Tongue (tissue), 2 donors: Measurements from ENCODE around the gene NTN4. TPM values are rescaled to one million over a fixed set of nuclear protein-coding genes. Genes with fewer than 3 reads are reported as not detected.
A peak's percentile ranks its signal among the peaks of the same experiment; 100 is the strongest.
"Not testable (repeated sequence)": the region's sequence is repeated elsewhere in the genome, so short reads cannot be mapped to it uniquely, and the experiment has no call there.

Source experiments
- DNase-seq: peaks from one replicate; pipeline ENCODE4 v3.0.0-alpha.2; 2015
- total RNA-seq: library from RNA; depleted of rRNA; stranded (reverse); fragments of >200 nt; gene quantifications from one replicate; pipeline ENCODE4 v1.2.3, GENCODE V29; 2014

NTN4 gene
- 47.9 TPM for total RNA-seq

DNA sequence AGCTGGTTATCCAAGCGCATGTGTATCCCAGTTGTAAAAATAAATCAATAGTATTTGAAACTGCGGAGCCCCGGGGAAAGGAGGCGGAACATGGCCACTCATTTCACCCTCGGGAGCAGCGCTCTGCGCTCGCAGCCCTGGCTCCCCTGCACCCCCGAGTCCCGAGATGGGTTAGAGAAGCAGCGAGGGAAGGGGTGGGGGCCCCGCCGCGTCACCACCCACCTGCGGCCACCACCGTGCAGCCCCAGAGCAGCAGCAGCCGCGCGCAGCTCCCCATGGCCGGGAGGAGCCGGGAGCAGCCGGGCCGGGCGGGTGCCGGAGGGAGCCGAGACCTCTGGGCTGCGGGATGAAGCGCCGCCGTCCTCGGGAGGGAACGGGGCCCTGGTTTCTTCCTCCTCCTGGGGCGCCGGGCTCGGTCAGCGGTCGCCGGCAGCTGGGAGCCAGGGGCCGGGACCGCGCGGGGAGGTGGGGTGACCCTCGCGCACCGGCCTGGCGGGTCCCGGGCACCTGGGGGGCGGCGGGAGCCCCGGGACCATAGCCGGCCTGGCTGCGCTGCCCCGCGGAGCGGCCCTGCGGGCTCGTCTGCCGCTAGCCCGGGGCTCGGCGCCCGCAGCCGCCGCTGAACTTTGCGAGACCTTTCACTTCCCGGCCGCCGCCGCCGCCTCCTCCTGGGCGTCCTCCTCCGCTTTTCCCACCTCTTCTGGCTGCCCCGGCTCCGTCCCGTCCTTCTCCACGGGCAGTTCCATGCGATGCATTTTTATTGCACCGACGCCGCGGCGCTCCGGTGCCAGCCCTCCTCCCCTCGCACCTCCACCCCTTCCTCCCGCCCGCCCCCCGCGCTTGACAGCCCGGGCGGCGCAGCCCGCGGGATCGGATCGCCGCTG, at the start of gene NTN4:
Gene NTN4 (minus strand): TSS at position 732 of the 884 bp plus-strand sequence. CDS start 455 bp downstream, at position 277.
- peak; percentile 55 for DNase-seq

DNA sequence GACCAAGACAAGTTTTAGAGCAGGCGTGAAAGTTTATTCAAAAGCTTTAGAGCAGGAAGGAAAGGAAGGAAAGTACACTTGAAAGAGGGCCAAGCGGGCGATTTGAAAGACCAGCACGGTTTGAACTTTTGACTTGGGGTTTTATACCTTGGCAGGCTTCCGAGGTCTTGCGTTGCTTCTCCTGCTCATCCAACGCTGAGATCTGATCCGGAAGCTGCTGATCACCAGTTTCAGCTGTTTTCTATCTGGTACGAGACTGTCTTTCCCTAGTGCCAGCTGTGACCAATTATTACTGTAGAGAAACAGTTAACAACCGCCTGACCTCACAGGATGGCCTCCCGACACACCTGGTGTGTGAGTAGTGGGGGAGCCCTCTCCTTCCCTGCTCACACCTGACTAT, 47.6 kb upstream of the NTN4 start:
- DNase-seq = peak; percentile 55

DNA sequence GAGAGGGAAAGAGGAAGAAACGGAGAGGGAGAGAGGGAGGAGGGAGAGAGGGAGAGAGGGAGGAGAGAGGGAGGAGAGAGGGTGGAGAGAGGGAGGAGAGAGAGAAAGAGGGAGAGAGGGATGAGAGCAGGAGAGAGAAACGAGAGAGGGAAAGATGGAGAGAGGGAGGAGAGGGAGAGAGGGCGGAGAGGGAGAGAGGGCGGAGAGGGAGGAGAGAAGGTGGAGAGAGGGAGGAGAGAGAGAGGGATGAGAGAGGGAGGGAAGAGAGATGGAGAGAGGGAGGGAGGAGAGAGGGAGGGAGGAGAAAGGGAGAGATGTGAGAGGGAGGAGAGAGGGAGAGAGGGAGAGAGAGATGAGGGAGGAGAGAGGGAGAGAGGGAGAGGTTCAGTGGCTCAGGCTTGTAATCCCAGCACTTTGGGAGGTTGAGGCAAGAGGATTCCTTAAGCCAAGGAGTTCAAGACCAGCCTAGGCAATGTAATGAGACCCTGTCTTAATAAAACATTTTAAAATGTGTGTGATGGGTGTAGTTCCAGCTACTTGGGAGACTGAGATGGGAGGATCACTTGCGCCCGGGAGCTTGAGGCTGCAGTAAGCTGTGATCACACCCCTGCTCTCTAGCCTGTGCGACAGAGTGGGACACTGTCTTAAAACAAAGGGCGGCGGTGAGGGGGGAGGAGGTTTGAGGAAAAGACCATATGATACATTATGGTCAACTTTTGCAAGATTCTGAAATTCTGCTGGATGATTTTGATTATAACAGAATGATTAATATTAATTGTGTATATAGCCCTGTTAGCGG, 46.9 kb upstream of the NTN4 start:
- DNase-seq = no peak

DNA sequence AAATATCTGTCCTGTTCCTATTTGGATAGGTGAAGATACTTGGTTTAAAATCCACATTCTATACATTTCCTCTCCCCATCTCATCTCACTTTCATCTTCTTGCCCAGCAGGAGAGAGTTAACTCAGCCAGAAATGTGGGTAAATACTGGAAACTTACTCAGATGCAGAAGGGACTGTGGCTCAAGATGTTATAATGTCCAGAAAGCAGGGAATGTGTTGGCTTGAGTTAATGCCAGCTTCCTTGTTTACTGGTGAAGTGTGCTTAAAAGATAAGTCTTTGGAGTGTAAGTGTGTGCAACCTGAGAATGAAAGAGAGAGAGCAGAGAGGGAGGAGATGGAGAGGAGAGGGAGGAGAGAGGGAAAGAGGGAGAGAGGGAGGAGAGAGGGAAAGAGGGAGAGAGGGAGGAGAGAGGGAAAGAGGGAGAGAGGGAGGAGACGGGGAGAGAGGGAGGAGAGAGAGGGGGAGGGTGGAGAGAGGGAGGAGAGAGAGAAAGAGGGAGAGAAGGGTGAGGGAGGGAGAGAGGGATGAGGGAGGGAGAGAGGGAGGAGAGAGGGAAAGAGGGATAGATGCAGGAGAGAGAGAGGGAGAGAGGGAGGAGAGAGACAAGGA, 46.2 kb upstream of the NTN4 start:
- DNase-seq = peak; percentile 20

DNA sequence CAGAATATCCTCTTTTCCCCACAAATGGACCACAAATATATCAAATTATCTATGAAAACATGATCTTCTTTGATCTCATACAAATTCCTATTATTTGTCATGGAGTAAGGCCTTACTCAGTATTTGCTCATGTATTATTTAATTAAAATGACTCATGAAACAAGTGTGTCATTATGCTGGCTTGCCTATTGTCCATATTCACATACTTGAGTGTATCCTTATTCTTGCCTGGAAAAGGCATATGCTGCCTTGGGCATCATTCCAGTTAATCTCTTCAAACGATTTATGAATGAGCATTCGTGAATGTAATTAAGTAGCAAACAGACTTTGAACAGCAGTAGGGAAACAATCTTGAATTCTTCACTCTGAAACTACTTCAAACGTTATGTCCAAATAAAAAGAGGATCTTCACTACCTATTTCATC, 45.6 kb upstream of the NTN4 start:
- DNase-seq = peak; percentile 22

DNA sequence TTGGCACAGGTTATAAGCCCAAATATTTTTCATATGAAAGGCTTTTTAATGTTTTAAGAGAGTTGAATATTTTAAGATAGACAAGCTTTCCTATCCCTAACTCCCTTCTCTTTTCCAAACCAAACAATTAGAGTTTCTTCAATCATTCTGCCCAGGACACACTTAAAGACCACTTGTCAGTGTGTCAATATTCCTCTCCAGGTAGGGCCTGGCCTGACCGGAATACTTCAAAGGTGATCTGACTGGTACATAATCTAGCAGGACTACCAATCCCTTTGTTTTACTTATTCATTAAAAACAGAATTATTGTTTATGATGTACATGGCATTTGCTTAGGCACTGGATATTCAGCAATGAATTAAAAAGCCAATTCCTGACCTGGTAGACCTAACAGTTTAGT, 44.0 kb upstream of the NTN4 start:
- DNase-seq = no peak

DNA sequence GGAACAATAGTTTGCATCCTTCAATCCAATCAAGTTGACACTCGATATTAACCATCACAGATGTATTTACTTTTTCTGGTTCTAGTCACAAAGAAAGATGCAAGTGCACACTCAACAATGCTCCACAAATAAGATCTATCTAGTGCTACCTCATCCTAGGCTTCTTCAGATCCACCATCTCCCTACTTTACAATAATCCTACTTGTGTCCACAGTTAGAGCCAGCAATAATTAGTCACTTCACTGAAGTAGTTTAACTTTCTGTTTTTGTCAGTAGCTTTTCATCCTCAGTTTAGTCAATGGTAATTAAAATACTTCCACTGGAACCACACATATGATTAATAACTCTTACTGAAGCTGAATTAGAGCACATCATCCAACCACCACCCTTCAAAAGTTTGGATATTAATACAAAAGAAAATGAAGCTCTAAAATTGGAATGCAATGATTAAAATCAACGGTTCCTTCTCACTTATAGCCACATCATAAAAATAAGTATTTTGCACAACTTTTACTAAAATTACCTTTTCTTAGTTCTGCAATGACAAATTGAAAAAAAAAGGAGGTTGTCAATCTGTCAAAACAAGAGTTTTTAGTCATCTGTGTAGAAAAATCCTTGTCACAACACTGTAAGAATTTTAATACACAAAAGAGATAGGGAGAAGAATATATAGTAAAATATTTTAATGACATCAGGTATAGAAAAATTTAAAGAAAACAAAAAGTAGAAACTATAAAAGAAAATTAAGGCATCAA, 39.9 kb upstream of the NTN4 start:
- DNase-seq = no peak

DNA sequence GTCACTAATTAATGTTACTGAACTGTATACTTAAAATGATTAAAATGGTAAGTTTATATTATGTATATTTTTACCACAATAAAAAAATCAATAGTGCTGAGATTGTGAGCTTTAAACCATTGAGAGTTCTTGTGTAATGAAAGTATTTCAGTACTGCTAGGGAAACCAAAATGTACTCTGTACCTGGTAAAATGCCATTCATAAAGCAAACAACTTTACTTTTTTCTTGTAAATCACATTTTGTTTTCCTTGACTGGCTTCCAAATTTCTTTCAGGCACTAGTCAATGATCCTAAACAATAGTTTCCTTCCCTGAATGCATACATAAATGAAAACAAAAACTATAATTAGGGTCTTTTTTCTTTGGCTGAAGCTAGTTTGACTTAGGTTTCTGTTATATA, 38.8 kb upstream of the NTN4 start:
- peak; percentile 37 for DNase-seq

DNA sequence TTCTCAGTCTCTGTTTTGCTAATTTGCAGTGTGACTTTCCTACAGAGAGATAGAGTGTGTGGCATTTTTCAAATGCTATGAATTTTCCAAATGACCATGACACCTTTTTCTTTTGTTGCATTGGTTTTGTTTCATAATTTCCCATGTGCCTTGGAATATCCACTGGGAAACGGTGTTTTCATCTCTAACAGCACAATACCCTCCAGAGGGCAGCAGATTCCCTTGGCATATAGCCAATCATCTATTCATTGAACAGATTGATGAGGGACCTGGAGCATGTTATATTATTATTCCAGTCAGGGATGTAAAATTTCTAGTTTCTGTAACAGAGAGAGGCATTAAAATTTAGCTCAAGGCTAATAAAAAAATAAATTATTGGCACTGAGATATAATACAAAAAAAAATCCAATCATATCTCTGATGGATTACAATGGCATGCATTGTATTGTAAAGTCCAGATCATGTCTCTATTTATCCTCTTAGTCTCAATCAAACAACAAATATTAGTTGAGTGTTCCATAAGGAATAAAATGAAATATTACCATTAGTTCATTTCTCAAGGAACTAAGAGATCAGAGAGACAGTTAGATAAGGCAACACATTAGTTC, 29.6 kb upstream of the NTN4 start:
- DNase-seq = peak; percentile 58

DNA sequence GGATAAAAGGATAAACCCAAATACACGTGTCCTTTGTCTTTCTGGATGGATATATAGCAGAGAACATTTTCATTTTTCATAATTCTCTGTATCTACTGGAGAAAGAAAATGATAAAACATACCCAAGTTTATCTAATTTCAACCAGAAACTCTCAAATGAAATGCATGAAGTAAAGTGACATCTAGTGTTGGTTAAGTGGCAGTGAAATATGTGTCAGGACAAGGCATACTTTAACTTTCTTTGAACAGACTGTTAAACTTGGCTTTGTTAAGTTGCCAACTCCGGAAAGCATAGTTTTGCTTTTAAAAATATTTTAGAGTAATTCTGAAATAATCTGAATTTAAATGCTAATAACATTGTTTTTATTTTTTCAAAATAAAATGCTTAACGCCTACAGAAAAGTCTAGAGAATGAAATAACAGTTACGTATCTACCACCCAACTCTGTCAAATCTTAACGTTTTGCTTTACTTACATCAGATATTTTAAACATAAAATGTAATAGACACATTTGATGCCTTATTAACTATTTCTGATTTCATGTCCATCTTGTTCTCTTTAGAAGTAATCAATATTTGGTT, 25.2 kb upstream of the NTN4 start:
- peak; percentile 63 for DNase-seq

DNA sequence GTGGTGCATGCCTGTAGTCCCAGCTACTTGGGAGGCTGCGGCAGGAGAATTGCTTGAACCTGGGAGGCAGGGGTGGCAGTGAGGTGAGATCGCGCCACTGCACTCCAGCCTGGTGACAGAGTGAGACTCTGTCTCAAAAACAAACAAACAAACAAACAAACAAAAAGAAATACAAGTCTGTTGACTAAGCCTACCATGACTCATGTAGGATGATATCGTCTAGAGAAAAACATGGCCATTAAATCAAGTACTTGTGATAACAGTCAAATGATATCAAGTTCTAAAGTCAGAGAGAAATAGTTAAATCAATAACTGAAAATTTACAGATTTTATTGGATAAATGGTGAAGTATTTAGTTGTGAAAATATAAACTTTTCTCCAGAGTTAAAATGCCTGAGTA, 21.6 kb upstream of the NTN4 start:
- not testable (repeated sequence) for DNase-seq

DNA sequence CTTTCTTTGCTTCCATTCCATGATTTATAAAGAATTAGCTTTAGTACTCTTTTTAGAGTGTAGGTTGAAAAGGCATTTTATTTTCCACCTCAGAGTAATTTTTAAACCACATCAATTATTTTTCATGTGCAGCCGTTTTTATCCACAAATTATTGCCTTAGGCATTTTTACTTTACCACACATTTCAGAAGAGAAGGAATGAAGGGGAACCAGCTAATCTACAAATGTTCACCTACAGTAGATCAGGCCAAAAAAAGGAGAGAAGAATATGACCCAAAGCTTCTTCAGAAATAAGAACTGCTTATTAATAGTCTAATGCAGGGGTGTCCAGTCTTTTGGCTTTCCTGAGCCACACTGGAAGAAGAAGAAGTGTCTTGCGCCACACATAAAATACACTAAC, 19.8 kb upstream of the NTN4 start:
- DNase-seq = no peak

DNA sequence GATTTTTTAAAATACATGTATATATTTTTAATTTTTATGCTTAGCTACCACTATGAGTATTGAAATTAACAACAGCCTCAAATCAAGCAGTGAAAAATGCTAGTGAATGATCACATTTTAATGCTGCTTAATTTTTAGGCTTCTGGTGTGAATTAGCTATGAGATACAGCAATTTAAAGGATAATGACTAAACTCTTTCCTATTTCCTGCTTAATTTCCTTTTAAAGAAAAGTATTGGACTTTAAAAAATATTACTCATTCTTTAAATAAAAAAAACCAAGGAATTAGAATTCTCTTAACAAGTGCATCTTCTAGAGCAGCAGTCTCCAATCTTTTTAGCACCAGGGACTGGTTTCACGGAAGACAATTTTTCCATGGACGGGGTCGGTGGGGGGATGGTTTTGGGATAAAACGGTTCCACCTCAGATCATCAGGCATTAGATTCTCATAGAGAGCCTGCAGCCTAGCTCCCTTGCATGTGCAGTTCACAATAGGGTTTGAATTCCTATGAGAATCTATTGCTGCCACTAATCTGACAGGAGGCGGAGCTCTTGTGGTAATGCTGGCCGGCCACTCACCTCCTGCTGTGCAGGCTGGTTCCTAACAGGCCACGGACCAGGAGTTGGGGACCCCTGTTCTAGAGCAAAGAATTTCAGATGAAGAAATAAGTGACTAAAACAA, 18.6 kb upstream of the NTN4 start:
- DNase-seq = no peak

DNA sequence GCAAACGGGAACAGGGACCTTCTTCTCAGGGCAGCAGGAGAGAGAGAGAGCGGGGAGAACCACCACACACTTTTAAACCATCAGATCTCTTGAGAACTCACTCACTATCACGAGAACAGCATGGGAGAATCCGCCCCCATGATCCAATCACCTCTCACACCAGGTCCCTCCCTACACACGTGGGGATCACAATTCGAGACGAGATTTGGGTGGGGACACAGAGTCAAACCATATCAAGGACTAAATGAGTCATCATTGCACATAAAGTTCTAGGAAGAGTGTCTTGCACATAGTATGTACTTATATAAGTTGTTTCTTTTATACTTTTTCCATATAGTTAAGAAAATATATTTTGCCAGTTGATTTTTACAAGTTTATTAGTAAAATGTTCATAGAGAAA, 17.6 kb upstream of the NTN4 start:
- DNase-seq = no peak

DNA sequence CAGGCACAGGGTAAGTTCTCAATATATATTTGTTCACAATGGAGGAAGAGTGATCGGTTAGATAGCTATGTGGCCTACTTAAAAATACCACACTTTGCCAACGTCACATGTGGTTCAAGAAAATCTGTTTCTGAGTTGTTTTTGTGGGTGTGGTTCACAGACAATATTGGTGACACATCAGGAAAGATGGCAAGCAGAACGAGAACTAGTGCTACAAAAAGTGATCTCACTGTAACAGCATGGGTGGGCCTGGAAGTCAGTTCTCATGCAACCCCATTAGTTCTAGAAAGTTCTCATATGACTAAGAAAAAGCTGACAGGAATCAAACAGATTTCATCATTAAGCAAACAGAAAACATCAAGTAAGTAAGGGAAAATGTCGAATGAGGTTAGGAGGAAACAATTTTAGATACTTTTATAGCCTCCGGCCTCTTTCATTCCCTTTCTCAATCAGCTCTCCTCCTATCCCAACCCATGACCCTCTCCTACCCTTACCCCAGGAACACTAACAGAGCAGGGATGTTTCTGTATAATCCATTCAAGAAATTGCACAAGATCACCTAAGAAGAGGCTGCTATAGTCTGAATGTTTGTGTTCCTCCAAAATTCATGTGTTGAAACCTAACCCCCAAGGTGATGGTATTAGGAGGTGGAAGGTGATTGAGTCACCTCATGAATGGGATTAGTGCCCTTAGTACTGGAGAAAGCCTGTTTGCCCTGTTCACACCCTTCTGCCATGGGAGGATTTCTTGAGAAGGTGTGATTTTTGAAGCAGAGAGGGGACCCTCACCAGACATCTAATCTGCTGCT, 15.5 kb upstream of the NTN4 start:
- DNase-seq = no peak

DNA sequence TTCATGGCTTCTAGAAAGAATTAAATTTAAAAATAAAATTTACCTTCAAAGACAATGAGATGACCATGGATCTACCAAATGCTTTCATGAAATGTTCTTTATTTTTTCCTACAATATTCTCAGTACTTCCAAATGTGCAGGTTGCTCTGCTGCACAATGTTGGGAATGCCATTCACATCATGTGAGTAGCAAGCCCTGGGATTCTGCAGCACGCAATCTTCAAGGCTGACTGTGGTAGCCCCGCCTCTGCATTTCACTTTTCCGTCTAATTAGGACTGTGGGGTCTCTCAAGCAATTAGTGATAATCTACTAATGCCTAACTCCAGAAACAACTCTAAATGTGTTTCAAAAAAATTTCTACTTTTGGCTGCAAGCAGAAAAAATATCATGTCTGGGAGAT, 13.7 kb upstream of the NTN4 start:
- DNase-seq = no peak

DNA sequence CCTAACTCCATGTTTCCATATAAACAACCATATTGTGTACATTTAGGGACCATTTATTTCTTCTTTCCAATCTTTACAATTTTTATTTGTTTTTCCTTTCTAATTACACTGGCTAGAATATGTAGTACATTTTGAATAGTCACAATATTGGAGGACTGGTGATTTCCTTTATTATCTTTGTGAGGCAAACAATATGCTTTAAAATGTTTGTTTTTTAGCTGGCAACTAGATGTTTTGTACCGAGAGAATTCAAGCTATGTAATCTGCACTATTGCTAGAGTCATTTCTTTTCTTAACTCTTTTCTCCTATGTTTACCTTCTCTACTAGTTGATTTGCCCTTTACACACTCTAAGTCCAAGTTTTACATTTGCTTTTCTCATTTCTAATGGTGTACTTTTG, 13.3 kb upstream of the NTN4 start:
- no peak for DNase-seq

DNA sequence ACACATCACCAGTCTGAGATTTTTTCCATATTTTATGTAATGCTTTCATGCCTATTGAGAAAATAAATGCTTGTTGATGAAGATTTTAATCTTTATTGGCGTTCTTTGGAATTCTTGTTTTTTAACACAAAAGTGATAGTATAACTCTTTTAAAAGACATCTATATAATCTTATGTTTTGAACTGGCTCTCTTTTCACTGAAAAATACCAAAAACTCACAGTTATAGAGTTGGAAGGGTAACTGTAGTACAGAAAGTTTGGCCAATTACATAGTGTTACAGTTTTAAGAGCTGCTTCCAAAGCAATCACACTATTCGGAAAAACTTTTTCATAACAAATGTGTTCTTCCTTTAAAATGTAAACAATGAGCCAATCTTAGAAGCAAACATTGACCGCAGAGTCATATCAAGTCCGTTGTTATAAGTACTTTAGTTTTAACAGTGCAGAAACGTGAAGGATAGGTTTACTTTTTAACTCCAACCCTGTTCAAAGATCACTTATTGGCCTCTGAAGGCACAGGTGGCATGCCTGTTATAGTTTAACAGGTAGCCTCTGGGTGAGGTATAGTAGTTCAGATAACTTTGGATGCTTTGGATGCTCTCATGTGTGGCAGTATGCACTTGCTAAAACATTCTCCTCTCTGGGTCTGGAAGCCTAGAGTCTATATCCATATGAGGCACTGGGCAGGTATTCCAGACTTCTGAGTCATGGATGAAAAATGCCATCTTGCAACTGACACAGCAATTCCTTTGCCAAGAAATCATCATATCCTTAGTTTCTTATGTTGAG, 12.1 kb upstream of the NTN4 start:
- DNase-seq = no peak

DNA sequence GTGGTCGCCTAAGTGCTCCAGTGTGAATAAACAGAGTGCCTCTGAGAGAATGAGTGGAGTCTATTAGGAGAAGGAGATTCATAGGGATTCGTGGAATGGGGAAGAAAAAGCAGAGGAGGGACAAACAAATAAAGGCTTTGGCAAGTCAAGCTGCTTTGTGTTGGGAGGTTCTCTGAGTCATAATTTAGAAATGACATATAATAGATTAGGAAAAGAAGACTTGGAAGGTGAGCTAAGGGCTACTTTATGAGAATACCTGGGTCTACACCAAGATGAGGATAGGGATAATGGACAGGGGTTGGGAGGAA, 6.4 kb upstream of the NTN4 start:
- DNase-seq = no peak
